ENCODE data around the gene PIGT.

The PIGT gene

DNA sequence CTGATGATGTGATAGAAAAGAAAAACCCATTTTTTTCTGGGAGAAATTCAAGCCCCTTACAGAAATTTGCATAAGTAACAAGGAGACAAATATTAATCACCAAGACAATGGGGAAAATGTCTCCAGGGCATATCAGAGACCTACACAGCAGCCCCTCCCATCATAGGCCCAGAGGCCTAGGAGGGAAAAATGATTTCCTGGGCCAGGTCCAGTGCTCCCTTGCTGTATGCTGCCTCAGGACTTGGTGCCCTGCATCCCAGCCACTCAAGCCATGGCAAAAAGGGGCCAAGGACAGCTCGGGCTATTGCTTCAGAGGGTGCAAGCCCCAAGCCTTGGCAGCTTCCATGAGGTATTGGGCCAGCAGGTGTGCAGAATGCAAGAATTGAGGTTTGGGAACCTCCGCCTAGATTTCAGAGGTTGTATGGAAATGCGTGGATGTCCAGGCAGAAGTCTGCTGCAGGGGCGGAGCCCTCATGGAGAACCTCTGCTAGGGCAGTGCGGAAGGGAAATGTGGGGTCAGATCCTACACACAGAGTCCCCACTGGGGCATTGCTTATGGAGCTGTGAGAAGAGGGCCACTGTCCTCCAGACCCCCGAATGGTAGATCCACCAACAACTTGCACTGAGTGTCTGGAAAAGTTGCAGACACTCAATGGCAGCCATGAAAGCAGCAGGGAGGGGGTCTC, 15.5 kb upstream of the PIGT start:
- DNase-seq (ENCODE audit: low read depth in 2 of 3, low spot score in 2 of 3), result no peak

DNA sequence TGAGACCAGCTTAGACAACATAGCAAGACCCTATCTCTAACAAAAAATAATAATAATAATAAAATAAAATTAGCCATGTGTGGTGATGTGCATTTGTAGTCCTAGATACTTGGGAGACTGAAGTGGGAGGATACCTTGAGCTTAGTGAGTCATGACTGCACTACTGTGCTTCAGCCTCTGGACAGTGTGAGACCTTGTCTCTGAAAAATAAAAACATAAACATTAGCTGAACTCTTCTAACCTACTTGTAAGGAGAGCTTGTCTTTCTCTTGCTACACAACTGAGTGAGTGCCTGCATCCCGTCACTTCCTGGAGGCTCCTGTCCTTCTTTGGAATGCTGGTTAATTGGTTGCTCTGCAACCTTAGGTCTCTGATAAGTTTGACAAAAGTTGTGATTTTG, 13.0 kb upstream of the PIGT start:
- DNase-seq (ENCODE audit: low read depth in 2 of 3, low spot score in 2 of 3), result no peak

DNA sequence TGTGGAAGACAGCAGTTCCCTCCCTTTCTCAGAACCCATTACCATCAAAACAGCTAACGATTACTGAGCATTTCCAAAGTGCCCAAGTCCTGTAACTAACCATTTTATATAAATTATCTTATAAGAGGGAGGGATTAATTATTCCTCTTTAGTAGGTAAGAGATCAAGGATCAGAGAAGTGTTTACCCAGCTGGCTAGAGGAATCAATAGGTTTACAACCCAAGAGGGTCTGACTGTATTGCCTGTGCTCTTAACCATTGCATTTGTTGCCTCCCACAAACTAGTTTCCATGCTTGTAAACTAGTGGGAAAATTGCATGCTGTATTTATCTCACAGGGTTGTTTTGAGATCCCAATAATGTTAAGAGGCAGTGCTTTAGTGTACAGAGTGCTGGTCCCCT, 11.5 kb upstream of the PIGT start:
- no peak for DNase-seq (ENCODE audit: low read depth in 2 of 3, low spot score in 2 of 3)

- no peak for DNase-seq (ENCODE audit: low read depth in 2 of 3, low spot score in 2 of 3)
Measured at GRCh38 chr20:45405571-45406259, 10.2 kb upstream of the PIGT start.

DNA sequence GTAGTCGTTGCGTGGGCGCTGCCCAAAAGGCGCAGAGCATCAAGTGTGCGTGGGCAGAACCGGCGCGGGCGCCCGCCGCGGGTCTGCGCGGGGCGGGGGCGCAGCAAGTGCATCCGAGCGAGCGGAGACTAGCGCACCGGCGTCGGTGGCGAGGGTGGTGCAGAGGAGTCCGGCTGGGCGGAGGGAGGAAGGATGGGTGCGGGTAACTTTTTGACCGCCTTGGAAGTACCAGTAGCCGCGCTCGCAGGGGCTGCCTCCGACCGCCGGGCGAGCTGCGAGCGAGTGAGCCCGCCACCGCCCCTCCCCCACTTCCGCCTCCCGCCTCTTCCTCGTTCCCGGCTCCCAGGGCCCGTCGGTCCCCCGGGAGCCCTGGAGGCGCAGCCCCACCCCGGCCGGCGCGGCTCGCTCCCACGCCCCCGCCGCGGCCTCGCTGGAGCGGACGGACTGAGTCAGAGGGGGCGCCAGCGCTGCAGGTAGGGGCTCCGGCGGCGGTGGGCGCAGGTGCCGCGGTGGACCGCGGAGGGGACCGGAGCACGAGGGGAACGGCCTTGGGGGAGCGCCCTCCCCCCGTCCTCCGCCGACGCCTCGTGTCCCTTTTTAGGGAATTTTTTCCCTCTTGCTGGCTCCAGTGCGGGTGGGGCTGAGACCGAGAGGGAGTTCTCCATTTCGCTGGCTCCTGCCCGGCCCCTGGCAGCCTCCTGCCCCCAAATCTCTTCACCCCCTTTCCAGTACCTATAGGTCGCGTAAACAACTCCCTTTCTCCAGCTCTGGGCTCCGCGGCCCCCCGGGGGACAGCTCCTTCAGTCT, 9.5 kb upstream of the PIGT start:
- DNase-seq (ENCODE audit: low read depth in 2 of 3, low spot score in 2 of 3), result no peak

- DNase-seq (ENCODE audit: low read depth in 2 of 3, low spot score in 2 of 3), result no peak
Measured at GRCh38 chr20:45407067-45407745, 8.7 kb upstream of the PIGT start.

GRCh38 chr20:45407783-45408645, 7.9 kb upstream of the PIGT start, which contains the start of gene DBNDD2:
TSS of gene DBNDD2 (plus strand) at chr20:45408289. CDS start at chr20:45408468, 179 bp downstream.
- DNase-seq (ENCODE audit: low read depth in 2 of 3, low spot score in 2 of 3), result no peak

DNA sequence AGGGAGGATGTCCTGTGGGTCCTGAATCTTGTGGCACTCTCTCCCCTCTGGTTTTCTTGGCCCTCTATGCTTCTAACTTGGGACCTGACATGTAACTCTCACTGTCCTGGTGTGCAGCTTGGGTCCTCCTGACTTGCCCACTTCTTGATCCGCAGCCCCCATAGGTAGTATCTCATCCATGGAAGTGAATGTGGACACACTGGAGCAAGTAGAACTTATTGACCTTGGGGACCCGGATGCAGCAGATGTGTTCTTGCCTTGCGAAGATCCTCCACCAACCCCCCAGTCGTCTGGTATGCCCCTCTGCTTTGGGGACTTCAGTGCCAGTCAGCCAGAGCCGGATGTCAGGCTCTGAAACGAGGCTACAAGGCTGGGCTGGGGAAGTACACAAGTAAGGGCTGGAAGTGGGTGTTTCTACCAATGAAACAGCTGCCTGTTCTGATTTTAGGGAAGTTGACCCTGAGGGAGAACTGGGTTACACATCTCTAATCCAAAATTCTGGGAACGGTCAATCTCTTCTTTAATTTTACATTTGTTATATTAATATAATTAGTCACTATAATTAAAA, 7.2 kb upstream of the PIGT start:
- DNase-seq (ENCODE audit: low read depth in 2 of 3, low spot score in 2 of 3), result no peak

- no peak for DNase-seq (ENCODE audit: low read depth in 2 of 3, low spot score in 2 of 3)
Measured at GRCh38 chr20:45409521-45410272, 6.2 kb upstream of the PIGT start.

DNA sequence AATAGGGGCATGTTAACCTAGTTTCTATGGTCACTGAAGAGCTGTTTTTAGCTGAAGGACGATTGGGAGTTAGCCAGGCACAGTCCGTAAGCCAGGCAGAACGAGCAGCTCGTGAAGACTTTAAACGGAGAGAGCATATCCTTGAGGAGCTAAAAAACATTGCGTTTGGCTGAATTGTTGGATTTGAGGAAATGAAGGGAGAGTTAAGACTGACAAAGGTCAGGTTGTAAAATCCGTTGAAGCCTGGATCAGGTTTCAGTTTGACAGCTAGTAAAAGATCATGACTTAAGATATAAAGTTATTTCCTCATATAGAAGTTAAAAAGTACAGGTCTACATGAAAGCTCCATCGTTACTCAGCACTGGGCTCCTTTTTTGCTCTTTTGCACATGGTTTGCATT, 5.1 kb upstream of the PIGT start:
- DNase-seq (ENCODE audit: low read depth in 2 of 3, low spot score in 2 of 3), result no peak

DNA sequence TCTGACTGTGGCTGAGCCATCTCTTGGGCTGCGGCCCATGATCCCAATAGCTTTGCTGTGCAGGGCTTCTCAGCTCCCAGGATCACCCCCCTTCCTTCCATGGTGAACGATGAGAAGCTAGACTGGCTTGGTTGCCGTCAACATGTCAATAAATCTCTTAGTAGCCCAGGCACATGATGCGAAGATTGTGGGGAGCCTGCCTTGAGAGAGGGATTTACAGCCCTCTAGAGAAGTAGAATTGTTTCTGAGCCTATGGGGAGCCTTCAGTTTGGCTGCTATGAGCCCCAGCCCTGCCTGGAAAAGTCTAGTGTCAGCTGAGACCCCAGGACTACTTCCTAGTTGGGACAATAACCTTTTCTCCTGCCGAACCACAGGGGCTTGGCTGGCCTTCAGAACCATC, 3.3 kb upstream of the PIGT start:
- no peak for DNase-seq (ENCODE audit: low read depth in 2 of 3, low spot score in 2 of 3)

GRCh38 chr20:45413479-45413878, 2.5 kb upstream of the PIGT start:
- DNase-seq (ENCODE audit: low read depth in 2 of 3, low spot score in 2 of 3), result no peak

DNA sequence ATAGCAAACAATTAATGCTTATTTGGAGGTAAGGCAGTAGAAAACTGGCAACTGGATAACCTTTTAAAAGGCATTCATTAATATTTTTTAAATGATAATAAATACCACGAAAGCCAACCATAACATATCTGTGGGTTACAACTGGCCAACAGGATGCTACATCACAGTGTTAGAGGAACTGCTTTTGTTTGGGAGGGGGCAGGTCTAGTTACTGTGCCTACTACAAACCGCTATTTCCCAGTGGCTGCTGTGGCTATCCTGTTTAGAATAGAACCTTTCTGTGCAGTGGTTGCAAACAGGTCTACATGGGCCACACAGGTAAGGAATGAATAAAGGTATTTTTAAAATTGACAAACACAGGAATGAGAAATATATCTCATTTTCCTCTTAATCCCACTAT, 976 bp downstream of the PIGT start:
- DNase-seq (ENCODE audit: low read depth in 2 of 3, low spot score in 2 of 3), result no peak

DNA sequence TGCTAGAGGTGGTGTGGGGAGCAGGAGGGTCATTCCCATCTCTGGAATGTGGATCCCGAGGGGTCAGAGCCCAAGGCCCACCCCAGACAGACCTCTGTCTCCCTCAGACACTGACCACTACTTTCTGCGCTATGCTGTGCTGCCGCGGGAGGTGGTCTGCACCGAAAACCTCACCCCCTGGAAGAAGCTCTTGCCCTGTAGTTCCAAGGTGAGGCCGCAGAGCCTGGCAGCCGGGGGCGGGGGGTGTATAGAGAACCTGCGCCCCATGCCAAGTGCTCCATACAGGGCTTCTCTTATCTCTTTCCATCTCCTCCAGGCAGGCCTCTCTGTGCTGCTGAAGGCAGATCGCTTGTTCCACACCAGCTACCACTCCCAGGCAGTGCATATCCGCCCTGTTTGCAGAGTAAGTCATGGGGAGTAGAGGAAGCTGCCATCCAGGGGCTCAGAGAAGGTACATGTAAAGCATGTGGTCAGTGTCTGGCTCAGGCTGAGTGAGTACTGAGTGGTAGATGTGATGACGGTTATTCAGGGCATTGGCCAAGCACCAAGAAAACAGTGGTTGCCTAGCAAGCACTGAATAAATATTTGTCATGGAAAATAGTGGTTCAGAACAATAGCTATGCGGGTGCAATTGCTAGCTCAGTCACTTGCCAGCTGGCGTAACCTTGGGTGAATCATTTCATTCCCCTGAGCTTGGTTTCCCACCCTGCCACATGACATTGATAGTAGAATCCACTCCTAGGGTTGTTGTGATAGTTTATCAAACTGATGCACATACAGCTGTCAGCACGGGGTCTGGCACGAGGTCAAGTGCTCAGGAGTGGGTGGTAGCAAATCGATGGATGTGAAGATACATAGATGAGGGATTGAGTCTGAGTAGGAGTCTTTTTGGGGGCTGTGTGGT, 3.5 kb downstream of the PIGT start:
- DNase-seq (ENCODE audit: low read depth in 2 of 3, low spot score in 2 of 3), result no peak

DNA sequence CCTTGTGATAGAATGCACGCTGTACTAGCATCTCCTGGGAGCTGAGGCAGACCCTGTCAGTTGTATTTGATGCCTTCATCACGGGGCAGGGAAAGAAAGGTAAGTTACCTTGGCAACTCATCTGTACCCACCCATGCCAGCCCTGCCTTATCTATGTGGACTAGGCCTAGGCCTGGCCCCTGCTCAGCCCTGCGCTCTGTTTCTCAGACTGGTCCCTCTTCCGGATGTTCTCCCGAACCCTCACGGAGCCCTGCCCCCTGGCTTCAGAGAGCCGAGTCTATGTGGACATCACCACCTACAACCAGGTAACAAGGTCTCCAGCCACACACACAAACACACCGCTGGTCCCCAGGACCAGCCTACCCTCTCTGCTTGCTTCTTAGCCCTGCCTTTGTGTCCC, 4.2 kb downstream of the PIGT start:
- DNase-seq (ENCODE audit: low read depth in 2 of 3, low spot score in 2 of 3), result no peak

DNA sequence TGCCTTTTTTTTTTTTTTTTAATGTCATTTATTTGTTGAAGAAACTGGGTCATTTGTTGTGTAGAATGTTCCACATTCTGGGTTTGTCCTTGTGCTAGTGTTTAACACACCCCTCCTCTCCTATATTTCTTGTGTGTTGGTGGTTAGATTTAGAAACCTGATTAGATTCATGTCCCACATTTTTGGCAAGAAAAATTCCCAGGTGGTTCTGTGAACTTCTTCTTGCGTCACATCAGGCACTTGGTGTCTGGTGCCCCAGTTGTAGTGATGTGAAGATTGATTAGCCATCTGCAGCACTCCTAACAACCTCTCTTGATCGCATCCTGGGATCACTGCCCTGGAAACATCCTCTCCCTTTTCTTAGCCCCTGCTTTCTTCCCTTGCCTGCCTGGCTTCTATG, 7.8 kb downstream of the PIGT start:
- DNase-seq (ENCODE audit: low read depth in 2 of 3, low spot score in 2 of 3), result no peak

DNA sequence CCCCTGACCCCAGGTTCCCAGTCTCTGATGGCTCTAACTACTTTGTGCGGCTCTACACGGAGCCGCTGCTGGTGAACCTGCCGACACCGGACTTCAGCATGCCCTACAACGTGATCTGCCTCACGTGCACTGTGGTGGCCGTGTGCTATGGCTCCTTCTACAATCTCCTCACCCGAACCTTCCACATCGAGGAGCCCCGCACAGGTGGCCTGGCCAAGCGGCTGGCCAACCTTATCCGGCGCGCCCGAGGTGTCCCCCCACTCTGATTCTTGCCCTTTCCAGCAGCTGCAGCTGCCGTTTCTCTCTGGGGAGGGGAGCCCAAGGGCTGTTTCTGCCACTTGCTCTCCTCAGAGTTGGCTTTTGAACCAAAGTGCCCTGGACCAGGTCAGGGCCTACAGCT, 9.6 kb downstream of the PIGT start:
- no peak for DNase-seq (ENCODE audit: low read depth in 2 of 3, low spot score in 2 of 3)

DNA sequence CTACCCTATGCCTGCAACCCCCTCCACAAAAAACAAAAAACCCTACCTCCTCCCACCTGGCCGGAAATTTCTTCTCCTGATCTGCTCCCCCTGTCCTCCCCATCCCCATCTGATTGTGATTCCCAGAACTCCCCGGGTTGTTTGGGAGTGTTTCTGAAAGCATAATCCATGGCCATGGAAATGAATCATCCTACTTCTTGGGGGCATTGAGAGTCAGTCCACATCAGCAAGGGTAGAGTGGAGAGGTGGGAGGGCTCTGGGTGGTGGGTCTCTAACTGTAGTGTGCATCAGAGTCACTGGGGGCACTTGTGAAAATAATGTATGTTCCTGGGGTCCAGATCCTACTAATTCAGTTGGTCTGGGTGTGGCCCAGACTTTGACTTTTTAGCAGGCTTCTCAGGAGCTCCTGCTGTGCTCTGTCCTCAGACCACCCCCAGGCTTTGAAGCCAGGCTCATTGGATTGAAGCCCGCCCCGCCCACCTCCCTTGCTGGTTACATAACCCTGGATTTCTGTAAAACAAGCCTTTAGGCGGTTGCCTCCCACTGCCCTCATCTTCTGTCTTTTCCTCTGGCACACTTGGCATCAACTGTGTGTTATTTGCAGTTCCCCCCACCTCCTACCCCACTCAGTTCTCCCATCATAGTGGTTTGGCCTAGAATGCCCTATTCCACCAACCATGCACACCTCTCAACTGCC, 10.5 kb downstream of the PIGT start:
- DNase-seq (ENCODE audit: low read depth in 2 of 3, low spot score in 2 of 3), result no peak
